Neural cell (in vitro differentiated cells): Measurements from ENCODE around the gene MPPED2.

Source experiments
- POLR2AphosphoS5 ChIP-seq: IDR thresholded peaks from 2 replicates; pipeline ENCODE4 v1.6.1; 2012
- TAF1 ChIP-seq: IDR thresholded peaks from 2 replicates; pipeline ENCODE4 v1.6.1; 2012; ENCODE audit warnings: low read depth
- TF ChIP-seq, protein P1 (sequence below): fragments of 450-650 bp; IDR thresholded peaks from 2 replicates; pipeline ENCODE4 v1.5.1; 2014; ENCODE audit warnings: antibody characterized with exemption, mild to moderate bottlenecking, moderate library complexity; ENCODE audit not compliant: poor library complexity, severe bottlenecking
- TF ChIP-seq, protein P2 (sequence below): IDR thresholded peaks from 2 replicates; pipeline ENCODE4 v1.6.1; 2012; ENCODE audit warnings: borderline replicate concordance

DNA sequence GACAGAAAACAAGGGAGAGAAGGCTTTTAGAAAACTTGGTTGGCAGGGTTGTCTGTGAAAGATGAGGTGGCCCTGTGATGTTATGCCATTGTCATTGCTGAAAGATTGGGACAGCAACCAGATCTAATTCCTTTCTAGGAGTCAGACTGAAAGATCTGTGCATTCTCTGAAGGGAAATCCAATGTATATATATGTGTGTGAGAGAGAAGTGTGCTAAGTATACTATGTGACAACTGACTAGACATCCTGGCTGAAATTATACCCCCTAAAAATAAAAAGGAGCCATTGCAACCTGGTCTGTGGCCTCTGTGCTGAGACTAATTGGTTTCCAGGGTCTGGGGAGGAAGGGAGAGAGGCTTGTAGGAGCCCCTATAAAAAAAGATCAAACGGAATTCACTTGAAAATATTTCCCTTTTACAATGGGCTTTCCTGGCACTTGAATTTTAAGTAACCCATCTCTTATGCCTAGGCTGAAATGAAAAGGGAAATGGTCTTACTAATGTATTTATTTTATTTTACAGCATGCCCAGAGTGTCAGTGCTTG is 1.2 kb upstream of the MPPED2 start:
- TF ChIP-seq, protein P1, sequence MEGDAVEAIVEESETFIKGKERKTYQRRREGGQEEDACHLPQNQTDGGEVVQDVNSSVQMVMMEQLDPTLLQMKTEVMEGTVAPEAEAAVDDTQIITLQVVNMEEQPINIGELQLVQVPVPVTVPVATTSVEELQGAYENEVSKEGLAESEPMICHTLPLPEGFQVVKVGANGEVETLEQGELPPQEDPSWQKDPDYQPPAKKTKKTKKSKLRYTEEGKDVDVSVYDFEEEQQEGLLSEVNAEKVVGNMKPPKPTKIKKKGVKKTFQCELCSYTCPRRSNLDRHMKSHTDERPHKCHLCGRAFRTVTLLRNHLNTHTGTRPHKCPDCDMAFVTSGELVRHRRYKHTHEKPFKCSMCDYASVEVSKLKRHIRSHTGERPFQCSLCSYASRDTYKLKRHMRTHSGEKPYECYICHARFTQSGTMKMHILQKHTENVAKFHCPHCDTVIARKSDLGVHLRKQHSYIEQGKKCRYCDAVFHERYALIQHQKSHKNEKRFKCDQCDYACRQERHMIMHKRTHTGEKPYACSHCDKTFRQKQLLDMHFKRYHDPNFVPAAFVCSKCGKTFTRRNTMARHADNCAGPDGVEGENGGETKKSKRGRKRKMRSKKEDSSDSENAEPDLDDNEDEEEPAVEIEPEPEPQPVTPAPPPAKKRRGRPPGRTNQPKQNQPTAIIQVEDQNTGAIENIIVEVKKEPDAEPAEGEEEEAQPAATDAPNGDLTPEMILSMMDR = no peak
- TF ChIP-seq, protein P2, sequence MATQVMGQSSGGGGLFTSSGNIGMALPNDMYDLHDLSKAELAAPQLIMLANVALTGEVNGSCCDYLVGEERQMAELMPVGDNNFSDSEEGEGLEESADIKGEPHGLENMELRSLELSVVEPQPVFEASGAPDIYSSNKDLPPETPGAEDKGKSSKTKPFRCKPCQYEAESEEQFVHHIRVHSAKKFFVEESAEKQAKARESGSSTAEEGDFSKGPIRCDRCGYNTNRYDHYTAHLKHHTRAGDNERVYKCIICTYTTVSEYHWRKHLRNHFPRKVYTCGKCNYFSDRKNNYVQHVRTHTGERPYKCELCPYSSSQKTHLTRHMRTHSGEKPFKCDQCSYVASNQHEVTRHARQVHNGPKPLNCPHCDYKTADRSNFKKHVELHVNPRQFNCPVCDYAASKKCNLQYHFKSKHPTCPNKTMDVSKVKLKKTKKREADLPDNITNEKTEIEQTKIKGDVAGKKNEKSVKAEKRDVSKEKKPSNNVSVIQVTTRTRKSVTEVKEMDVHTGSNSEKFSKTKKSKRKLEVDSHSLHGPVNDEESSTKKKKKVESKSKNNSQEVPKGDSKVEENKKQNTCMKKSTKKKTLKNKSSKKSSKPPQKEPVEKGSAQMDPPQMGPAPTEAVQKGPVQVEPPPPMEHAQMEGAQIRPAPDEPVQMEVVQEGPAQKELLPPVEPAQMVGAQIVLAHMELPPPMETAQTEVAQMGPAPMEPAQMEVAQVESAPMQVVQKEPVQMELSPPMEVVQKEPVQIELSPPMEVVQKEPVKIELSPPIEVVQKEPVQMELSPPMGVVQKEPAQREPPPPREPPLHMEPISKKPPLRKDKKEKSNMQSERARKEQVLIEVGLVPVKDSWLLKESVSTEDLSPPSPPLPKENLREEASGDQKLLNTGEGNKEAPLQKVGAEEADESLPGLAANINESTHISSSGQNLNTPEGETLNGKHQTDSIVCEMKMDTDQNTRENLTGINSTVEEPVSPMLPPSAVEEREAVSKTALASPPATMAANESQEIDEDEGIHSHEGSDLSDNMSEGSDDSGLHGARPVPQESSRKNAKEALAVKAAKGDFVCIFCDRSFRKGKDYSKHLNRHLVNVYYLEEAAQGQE = no peak
- TF ChIP-seq TAF1 = no peak
- TF ChIP-seq POLR2AphosphoS5 = peak; percentile 5
